Kidney epithelial cell (primary cell): Measurements from ENCODE around the gene SHC2. TPM values are rescaled to one million over a fixed set of nuclear protein-coding genes. Genes with fewer than 3 reads are reported as not detected.

Source experiments
- DNase-seq: peaks from one replicate; pipeline ENCODE4 v3.0.0-alpha.2; 2010; ENCODE audit warnings: low read depth
- H3K27me3 ChIP-seq: 2 replicates; pipeline ENCODE4 v1.6.0; 2011; ENCODE audit warnings: low read length; ENCODE audit not compliant: control insufficient read depth, insufficient read depth
- H3K36me3 ChIP-seq: 2 replicates; pipeline ENCODE4 v1.5.1; 2011; ENCODE audit warnings: low read length; ENCODE audit not compliant: control insufficient read depth, insufficient read depth
- H3K4me3 ChIP-seq: 2 replicates; pipeline ENCODE4 v1.5.1; 2011; ENCODE audit warnings: low read depth, mild to moderate bottlenecking, control low read depth, low read length
- CTCF ChIP-seq: IDR thresholded peaks from 2 replicates; pipeline ENCODE4 v1.5.1; 2011; ENCODE audit warnings: mild to moderate bottlenecking, moderate library complexity, low read length, control low read depth, inconsistent platforms; ENCODE audit not compliant: insufficient read depth, poor library complexity, severe bottlenecking
- total RNA-seq: library from RNA; depleted of rRNA; stranded (reverse); fragments of >200 nt; gene quantifications from 2 replicates; pipeline ENCODE4 v1.2.3, GENCODE V29; 2015

The SHC2 gene
- total RNA-seq, 1 donor from 2014 or later = 15.2 TPM

GRCh38 chr19:391207-391557 lies 69.7 kb downstream of the SHC2 start:
- DNase-seq = no peak
- no peak for TF ChIP-seq CTCF

GRCh38 chr19:390386-391206 lies 70.2 kb downstream of the SHC2 start:
- DNase-seq = no peak
- H3K27me3 ChIP-seq = peaks cover 11% of the 10 kb centered on the region
- TF ChIP-seq CTCF = no peak
- no peak overlapping the region for H3K4me3 ChIP-seq
- H3K36me3 ChIP-seq = no peaks in the 10 kb centered on the region

More at GRCh38 chr19:391207-391557, 69.7 kb downstream of the SHC2 start:
- peaks cover 11% of the 10 kb centered on the region for H3K27me3 ChIP-seq
- no peak overlapping the region for H3K4me3 ChIP-seq
- no peaks in the 10 kb centered on the region for H3K36me3 ChIP-seq

DNA sequence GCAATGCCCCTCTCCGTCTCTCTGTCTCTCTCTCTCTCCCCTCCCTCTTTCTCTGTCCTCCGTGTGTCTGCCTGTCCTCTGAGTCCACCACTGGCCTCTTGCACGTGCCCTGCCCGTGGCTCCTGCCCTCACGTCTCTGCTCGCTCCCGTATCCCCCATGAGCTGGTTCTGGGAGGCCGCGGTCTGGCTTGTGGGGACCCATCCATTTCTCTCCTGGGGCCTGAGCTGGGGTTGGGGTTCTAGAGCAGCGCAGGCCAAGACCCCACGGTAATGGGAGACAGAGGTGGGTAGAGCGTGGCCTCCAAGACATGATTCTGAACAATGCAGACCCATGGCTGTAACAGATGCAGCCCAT lies 70.9 kb downstream of the SHC2 start:
- no peak overlapping the region for H3K4me3 ChIP-seq
- TF ChIP-seq CTCF = no peak
- peaks cover 11% of the 10 kb centered on the region for H3K27me3 ChIP-seq
- DNase-seq = no peak
- no peaks in the 10 kb centered on the region for H3K36me3 ChIP-seq

GRCh38 chr19:389255-389934 lies 71.4 kb downstream of the SHC2 start:
- no peak for TF ChIP-seq CTCF
- Histone ChIP-seq H3K27me3 (peaks cover 12% of the 10 kb centered on the region), H3K36me3 (no peaks in the 10 kb centered on the region), H3K4me3 (no peak overlapping the region)
- no peak for DNase-seq

- Histone ChIP-seq H3K27me3 (peaks cover 18% of the 10 kb centered on the region), H3K4me3 (no peak overlapping the region), H3K36me3 (no peaks in the 10 kb centered on the region)
- DNase-seq = no peak
- TF ChIP-seq CTCF = no peak
These were observed 72.1 kb downstream of the SHC2 start for GRCh38 chr19:388691-389090.
